Chondrocyte (in vitro differentiated cells): Measurements from ENCODE around the gene DRAXIN. TPM values are rescaled to one million over a fixed set of nuclear protein-coding genes. Genes with fewer than 3 reads are reported as not detected.
A peak's percentile ranks its signal among the peaks of the same experiment; 100 is the strongest.

Source experiments
- DNase-seq: peaks from one replicate; pipeline ENCODE4 v3.0.0; 2021; ENCODE audit warnings: mixed read lengths, low spot score
- H3K27ac Mint-ChIP-seq: one replicate; pipeline ENCODE4 v1.8.0; 2021; ENCODE audit warnings: mild to moderate bottlenecking, moderate library complexity, mixed read lengths; ENCODE audit not compliant: unreplicated experiment
- H3K27me3 Mint-ChIP-seq: 2 replicates; pipeline ENCODE4 v1.8.0; 2021; ENCODE audit warnings: low read depth, mixed read lengths
- H3K36me3 Mint-ChIP-seq: 2 replicates; pipeline ENCODE4 v1.8.0; 2021; ENCODE audit warnings: low read depth, mixed read lengths
- H3K4me1 Mint-ChIP-seq: 2 replicates; pipeline ENCODE4 v1.8.0; 2021; ENCODE audit warnings: low read depth, mild to moderate bottlenecking, mixed read lengths
- H3K4me3 Mint-ChIP-seq: one replicate; pipeline ENCODE4 v1.8.0; 2021; ENCODE audit warnings: mild to moderate bottlenecking, moderate library complexity, mixed read lengths; ENCODE audit not compliant: unreplicated experiment
- H3K9me3 Mint-ChIP-seq: 2 replicates; pipeline ENCODE4 v1.8.0; 2021; ENCODE audit warnings: low read depth, mixed read lengths
- total RNA-seq: library from RNA; stranded (reverse); gene quantifications from 3 replicates; pipeline ENCODE4 v1.2.1, GENCODE V29; 2021
- TF ChIP-seq, protein P1 (sequence below): fragments of 200-600 bp; sonication (generic); IDR thresholded peaks from 2 replicates; pipeline ENCODE4 v1.5.0; 2021; ENCODE audit warnings: antibody characterized with exemption, mild to moderate bottlenecking, moderate library complexity

Gene DRAXIN
- total RNA-seq, 1 donor from 2014 or later = 0.17 TPM

DNA sequence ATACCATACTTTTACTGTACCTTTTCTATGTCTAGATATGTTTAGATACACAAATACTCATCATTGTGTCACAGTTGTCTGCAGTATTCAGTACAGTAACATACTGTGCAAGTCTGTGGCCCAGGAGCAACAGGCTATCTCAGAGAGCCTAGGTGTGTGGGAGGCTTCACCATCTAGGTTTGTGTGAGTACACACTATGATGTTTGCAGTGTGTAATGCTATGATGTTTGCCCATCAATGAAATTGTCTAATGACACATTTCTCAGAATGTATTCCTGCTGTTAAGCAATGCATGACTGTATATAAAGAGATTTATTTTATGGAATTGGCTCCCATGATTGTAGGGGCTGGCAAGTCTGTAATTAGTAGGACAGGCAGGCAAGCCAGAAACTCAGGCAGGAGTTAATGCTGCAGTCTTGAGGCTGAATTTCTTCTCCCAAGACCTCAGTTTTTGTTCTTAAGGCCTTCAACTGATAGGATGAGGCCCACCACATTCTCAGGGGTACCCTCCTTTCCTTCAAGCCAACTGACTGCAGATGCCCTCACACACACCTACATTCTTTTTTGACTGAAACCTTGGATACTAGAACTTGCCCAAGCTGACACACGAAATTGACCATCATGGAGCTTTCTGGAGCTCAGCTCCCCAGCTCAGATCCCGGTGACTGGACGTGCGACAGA lies 36.8 kb downstream of the DRAXIN start:
- no peak for DNase-seq
- TF ChIP-seq, protein P1, sequence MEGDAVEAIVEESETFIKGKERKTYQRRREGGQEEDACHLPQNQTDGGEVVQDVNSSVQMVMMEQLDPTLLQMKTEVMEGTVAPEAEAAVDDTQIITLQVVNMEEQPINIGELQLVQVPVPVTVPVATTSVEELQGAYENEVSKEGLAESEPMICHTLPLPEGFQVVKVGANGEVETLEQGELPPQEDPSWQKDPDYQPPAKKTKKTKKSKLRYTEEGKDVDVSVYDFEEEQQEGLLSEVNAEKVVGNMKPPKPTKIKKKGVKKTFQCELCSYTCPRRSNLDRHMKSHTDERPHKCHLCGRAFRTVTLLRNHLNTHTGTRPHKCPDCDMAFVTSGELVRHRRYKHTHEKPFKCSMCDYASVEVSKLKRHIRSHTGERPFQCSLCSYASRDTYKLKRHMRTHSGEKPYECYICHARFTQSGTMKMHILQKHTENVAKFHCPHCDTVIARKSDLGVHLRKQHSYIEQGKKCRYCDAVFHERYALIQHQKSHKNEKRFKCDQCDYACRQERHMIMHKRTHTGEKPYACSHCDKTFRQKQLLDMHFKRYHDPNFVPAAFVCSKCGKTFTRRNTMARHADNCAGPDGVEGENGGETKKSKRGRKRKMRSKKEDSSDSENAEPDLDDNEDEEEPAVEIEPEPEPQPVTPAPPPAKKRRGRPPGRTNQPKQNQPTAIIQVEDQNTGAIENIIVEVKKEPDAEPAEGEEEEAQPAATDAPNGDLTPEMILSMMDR = no peak
- Mint-ChIP-seq H3K27ac (no peak overlapping the region), H3K4me3 (no peak overlapping the region), H3K36me3 (no peaks in the 10 kb centered on the region), H3K4me1 (peaks cover 22% of the 10 kb centered on the region), H3K9me3 (no peaks in the 10 kb centered on the region), H3K27me3 (peaks cover 2% of the 10 kb centered on the region)

DNA sequence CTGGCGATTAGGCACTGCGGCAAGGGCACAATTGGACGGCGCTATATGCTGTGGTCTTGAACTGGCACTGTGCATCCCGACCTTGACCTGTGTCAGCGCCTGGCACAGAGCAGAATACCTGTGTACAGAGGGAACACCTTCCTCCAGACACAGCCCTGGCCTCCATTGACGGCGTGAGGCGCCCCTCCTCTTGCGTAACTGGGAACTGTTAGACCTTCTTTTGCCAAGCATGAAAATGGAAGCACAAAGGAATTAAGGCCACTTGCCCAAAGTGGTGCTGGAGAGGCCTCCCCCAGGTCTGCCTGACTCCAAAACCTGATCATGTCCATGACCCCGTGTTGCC lies 37.6 kb downstream of the DRAXIN start:
- peaks cover 2% of the 10 kb centered on the region for H3K27me3 Mint-ChIP-seq
- no peaks in the 10 kb centered on the region for H3K36me3 Mint-ChIP-seq
- no peak overlapping the region for H3K27ac Mint-ChIP-seq
- no peak overlapping the region for H3K4me3 Mint-ChIP-seq
- H3K4me1 Mint-ChIP-seq = peaks cover 22% of the 10 kb centered on the region
- TF ChIP-seq, protein P1 = no peak
- H3K9me3 Mint-ChIP-seq = no peaks in the 10 kb centered on the region
- DNase-seq = no peak

DNA sequence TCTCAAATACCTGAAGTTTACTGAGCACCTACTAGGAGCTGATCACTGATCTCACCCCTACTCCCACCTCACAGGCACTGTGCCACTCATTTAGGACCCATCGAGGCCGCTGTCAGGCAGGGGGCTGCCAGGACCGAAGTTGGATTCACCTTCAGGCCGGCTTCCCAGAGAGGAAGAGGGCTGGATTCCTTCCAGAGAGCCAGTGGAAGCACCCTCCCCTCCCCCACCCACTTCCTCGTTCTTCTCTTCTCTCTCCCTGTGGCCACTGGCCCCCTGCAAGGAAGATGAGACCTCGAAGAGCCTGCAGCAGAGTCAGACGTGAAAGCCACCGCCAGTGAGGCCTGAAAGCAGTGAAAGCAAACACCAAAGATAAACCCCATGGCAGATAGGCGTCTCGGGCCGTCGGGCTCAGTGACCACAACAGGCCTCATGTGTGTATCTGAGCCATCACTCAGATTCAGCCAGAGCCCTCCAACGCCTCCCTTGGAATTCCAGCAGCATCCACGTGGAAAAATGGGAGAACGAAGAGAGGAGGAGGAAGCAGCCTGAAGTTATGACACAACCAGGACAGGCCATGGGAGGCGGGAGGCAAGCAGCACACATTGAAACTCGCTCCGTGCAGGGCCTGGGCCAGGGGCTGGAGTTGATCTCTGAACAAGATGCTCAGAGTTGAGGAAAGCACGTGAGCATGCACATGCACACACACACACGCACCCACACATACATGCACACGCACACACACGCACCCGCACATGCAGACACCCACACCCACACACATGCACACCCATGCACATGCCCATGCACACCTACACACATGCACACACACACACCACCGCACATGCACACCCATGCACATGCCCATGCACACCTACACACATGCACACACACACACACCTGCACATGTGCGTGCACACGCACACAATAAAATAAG lies 38.3 kb downstream of the DRAXIN start:
- Mint-ChIP-seq H3K27me3 (no peaks in the 10 kb centered on the region), H3K4me3 (no peak overlapping the region), H3K4me1 (peaks cover 22% of the 10 kb centered on the region), H3K36me3 (no peaks in the 10 kb centered on the region), H3K27ac (no peak overlapping the region), H3K9me3 (no peaks in the 10 kb centered on the region)
- TF ChIP-seq, protein P1 = no peak
- DNase-seq = no peak

DNA sequence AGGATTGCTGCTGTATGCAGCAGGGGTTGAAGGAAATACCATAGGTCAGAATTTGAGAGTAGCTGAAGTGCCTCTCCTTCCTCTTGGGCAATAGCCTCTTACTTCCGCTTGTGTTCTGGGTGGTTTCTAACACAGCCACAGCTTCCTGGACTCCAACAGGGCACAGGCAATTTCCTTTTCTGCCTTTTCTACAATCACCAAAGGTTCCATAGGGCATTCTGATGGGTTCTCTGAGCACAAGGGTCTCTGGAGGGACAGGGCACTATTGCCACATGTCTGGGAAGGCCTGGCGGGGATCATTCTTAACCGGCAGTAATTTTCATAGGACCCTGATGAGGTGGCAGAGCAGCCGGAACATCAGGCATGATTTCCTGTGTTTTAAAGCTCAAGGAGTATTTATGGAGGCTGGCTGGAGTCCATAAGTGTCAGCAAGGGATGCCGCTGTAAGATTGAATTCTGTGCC lies 39.0 kb downstream of the DRAXIN start:
- TF ChIP-seq, protein P1 = no peak
- H3K9me3 Mint-ChIP-seq = no peaks in the 10 kb centered on the region
- no peak overlapping the region for H3K27ac Mint-ChIP-seq
- peaks cover 22% of the 10 kb centered on the region for H3K4me1 Mint-ChIP-seq
- no peaks in the 10 kb centered on the region for H3K36me3 Mint-ChIP-seq
- no peak overlapping the region for H3K4me3 Mint-ChIP-seq
- H3K27me3 Mint-ChIP-seq = no peaks in the 10 kb centered on the region
- no peak for DNase-seq

DNA sequence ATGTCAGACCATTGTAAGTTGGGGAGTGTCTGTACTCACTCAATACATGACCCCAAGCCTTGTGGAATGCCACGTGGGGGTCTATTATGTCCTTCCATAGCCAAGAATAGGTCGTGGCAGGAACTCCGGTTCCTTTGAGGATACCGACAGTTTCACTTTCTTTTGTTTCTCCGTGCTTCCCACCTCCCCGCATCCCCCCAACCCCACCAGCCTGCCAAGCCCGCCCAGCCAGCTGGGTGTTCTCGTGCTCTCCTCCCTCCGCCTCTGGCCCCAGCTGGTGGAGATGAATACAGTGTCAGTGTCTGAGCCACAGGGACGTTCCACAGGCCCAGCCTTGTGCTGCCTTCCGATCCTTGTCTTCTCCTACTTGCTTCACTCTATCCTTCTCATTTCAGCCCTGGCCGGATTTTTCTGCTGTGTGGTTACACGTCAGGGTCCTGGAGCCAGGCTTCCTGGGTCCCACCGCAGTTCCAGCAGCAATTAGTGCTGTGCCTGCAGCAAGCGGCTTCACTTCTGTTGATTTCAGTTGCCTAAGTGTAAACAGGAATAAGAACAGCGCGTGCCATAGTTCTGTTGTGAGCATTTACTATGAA lies 40.3 kb downstream of the DRAXIN start:
- H3K27ac Mint-ChIP-seq = peak overlapping the region; percentile 83
- H3K27me3 Mint-ChIP-seq = no peaks in the 10 kb centered on the region
- H3K9me3 Mint-ChIP-seq = no peaks in the 10 kb centered on the region
- DNase-seq = no peak
- peaks cover 23% of the 10 kb centered on the region for H3K4me1 Mint-ChIP-seq
- peak overlapping the region; percentile 57 for H3K4me3 Mint-ChIP-seq
- TF ChIP-seq, protein P1 = no peak
- no peaks in the 10 kb centered on the region for H3K36me3 Mint-ChIP-seq
